Glutamatergic neuron (in vitro differentiated cells): ENCODE measurements around the gene LARP4B. TPM values are rescaled to one million over a fixed set of nuclear protein-coding genes. Genes with fewer than 3 reads are reported as not detected.

ENCODE experiments used
- DNase-seq: peaks from one replicate; pipeline ENCODE4 v3.0.0; 2022
- H3K27ac Mint-ChIP-seq: one replicate; pipeline ENCODE4 v1.8.0; 2020; ENCODE audit warnings: mild to moderate bottlenecking, mixed read lengths, inconsistent platforms; ENCODE audit not compliant: unreplicated experiment
- H3K27me3 Mint-ChIP-seq: one replicate; pipeline ENCODE4 v1.8.0; 2020; ENCODE audit warnings: mild to moderate bottlenecking, moderate library complexity, mixed read lengths, inconsistent platforms; ENCODE audit not compliant: unreplicated experiment
- H3K36me3 Mint-ChIP-seq: one replicate; pipeline ENCODE4 v1.8.0; 2020; ENCODE audit warnings: mild to moderate bottlenecking, mixed read lengths, inconsistent platforms; ENCODE audit not compliant: unreplicated experiment
- H3K4me1 Mint-ChIP-seq: one replicate; pipeline ENCODE4 v1.8.0; 2020; ENCODE audit warnings: mild to moderate bottlenecking, low read depth, mixed read lengths, inconsistent platforms; ENCODE audit not compliant: unreplicated experiment
- H3K4me3 Mint-ChIP-seq: one replicate; pipeline ENCODE4 v1.8.0; 2020; ENCODE audit warnings: mild to moderate bottlenecking, mixed read lengths, inconsistent platforms; ENCODE audit not compliant: unreplicated experiment
- H3K9me3 Mint-ChIP-seq: one replicate; pipeline ENCODE4 v1.8.0; 2020; ENCODE audit warnings: mild to moderate bottlenecking, moderate library complexity, mixed read lengths, inconsistent platforms; ENCODE audit not compliant: unreplicated experiment
- CTCF ChIP-seq: fragments of 200-600 bp; sonication (generic); IDR thresholded peaks from one replicate; pipeline ENCODE4 v1.5.0; 2021; ENCODE audit not compliant: partially characterized antibody, unreplicated experiment
- total RNA-seq: library from RNA; stranded (reverse); fragmentation: NEBNext Ultra II Directional; extraction: Animal tissue kit (Norgen Biotek cat#: 25700); gene quantifications from one replicate; pipeline ENCODE4 v1.2.1, GENCODE V29; 2021; ENCODE audit not compliant: unreplicated experiment

Gene LARP4B
- total RNA-seq, 1 donor from 2014 or later = 65.6 TPM

- Mint-ChIP-seq H3K36me3 (peaks cover 4% of the 10 kb centered on the region), H3K4me3 (no peak overlapping the region), H3K27me3 (peaks cover 5% of the 10 kb centered on the region), H3K4me1 (peaks cover 4% of the 10 kb centered on the region), H3K9me3 (peaks cover 2% of the 10 kb centered on the region), H3K27ac (no peak overlapping the region)
- no peak for DNase-seq
- no peak for TF ChIP-seq CTCF
These were observed 141.4 kb downstream of the LARP4B start for GRCh38 chr10:789831-790701.

- Mint-ChIP-seq H3K9me3 (peaks cover 2% of the 10 kb centered on the region), H3K4me1 (peaks cover 4% of the 10 kb centered on the region), H3K4me3 (no peak overlapping the region), H3K27me3 (peaks cover 5% of the 10 kb centered on the region), H3K27ac (no peak overlapping the region), H3K36me3 (peaks cover 4% of the 10 kb centered on the region)
- peak; percentile 71 for DNase-seq
- TF ChIP-seq CTCF = peak; percentile 15
These were observed 142.4 kb downstream of the LARP4B start for GRCh38 chr10:788796-789748.

GRCh38 chr10:787933-788651 lies 143.4 kb downstream of the LARP4B start:
- Mint-ChIP-seq H3K9me3 (peaks cover 2% of the 10 kb centered on the region), H3K27me3 (peaks cover 5% of the 10 kb centered on the region), H3K27ac (no peak overlapping the region), H3K4me1 (peaks cover 4% of the 10 kb centered on the region), H3K4me3 (no peak overlapping the region), H3K36me3 (peaks cover 4% of the 10 kb centered on the region)
- no peak for DNase-seq
- no peak for TF ChIP-seq CTCF

- no peak for DNase-seq
- H3K4me3 Mint-ChIP-seq = no peak overlapping the region
- TF ChIP-seq CTCF = no peak
- peaks cover 3% of the 10 kb centered on the region for H3K9me3 Mint-ChIP-seq
- H3K36me3 Mint-ChIP-seq = peaks cover 3% of the 10 kb centered on the region
- no peak overlapping the region for H3K27ac Mint-ChIP-seq
- peaks cover 5% of the 10 kb centered on the region for H3K27me3 Mint-ChIP-seq
- H3K4me1 Mint-ChIP-seq = peaks cover 4% of the 10 kb centered on the region
These were observed 144.7 kb downstream of the LARP4B start for GRCh38 chr10:786633-787474.
